ENCODE results near the gene EIF4EBP3.

EIF4EBP3 gene

GRCh38 chr5:140557136-140557805 is 9.8 kb downstream of the EIF4EBP3 start, which contains the start of gene SRA1:
TSS of gene SRA1 (minus strand) at chr5:140557473. CDS start at chr5:140557452, 21 bp downstream.
- peak; percentile 92 for ATAC-seq

- ATAC-seq = no peak
Observed at GRCh38 chr5:140557965-140558364, 10.5 kb downstream of the EIF4EBP3 start.

- ATAC-seq = no peak
Observed at GRCh38 chr5:140558542-140558941, 11.1 kb downstream of the EIF4EBP3 start.

GRCh38 chr5:140560227-140560626 is 12.8 kb downstream of the EIF4EBP3 start:
- ATAC-seq = no peak

- no peak for ATAC-seq
Observed at GRCh38 chr5:140561753-140562523, 14.5 kb downstream of the EIF4EBP3 start.

GRCh38 chr5:140563596-140563995 is 16.1 kb downstream of the EIF4EBP3 start:
- ATAC-seq = no peak

- peak; percentile 91 for ATAC-seq
Observed at GRCh38 chr5:140564196-140565023, 16.9 kb downstream of the EIF4EBP3 start, which contains the start of the genes APBB3 and SLC35A4. TSS of gene APBB3 (minus strand) at chr5:140564598. CDS start at chr5:140564245, 353 bp downstream. TSS of gene SLC35A4 (plus strand) at chr5:140564828. CDS start at chr5:140567170, 2,342 bp downstream.

GRCh38 chr5:140565024-140565779 is 17.7 kb downstream of the EIF4EBP3 start:
- ATAC-seq = no peak

- no peak for ATAC-seq
Observed at GRCh38 chr5:140565780-140566095, 18.3 kb downstream of the EIF4EBP3 start.

GRCh38 chr5:140566665-140567064 is 19.2 kb downstream of the EIF4EBP3 start:
- no peak for ATAC-seq

GRCh38 chr5:140567136-140567818 is 19.8 kb downstream of the EIF4EBP3 start:
- ATAC-seq = no peak

- no peak for ATAC-seq
Observed at GRCh38 chr5:140567871-140568270, 20.4 kb downstream of the EIF4EBP3 start.

GRCh38 chr5:140568443-140569063 is 21.1 kb downstream of the EIF4EBP3 start:
- no peak for ATAC-seq

- no peak for ATAC-seq
Observed at GRCh38 chr5:140569197-140569596, 21.7 kb downstream of the EIF4EBP3 start.

- no peak for ATAC-seq
Observed at GRCh38 chr5:140570058-140570457, 22.6 kb downstream of the EIF4EBP3 start.

GRCh38 chr5:140570488-140570887 is 23.0 kb downstream of the EIF4EBP3 start:
- no peak for ATAC-seq

- ATAC-seq = no peak
Observed at GRCh38 chr5:140571105-140571504, 23.6 kb downstream of the EIF4EBP3 start.

GRCh38 chr5:140573683-140574082 is 26.2 kb downstream of the EIF4EBP3 start:
- no peak for ATAC-seq

GRCh38 chr5:140574165-140574564 is 26.7 kb downstream of the EIF4EBP3 start:
- no peak for ATAC-seq

GRCh38 chr5:140575309-140575708 is 27.8 kb downstream of the EIF4EBP3 start:
- no peak for ATAC-seq

GRCh38 chr5:140576776-140577201 is 29.3 kb downstream of the EIF4EBP3 start:
- no peak for ATAC-seq

Measured in activated CD4-positive, CD25-positive, alpha-beta regulatory T cell treated with anti-CD3 and anti-CD28 coated beads, Interleukin-2, amount 50 U/mL, for 24 hours (primary cell).